GM18870 (cell line): ENCODE results near the gene GPS2.

Experiments used
- ATAC-seq: cut with Tn5 transposase; IDR thresholded peaks from one replicate; pipeline ENCODE4 v1.9.1; 2021; ENCODE audit warnings: moderate library complexity; ENCODE audit not compliant: unreplicated experiment

GPS2 gene

DNA sequence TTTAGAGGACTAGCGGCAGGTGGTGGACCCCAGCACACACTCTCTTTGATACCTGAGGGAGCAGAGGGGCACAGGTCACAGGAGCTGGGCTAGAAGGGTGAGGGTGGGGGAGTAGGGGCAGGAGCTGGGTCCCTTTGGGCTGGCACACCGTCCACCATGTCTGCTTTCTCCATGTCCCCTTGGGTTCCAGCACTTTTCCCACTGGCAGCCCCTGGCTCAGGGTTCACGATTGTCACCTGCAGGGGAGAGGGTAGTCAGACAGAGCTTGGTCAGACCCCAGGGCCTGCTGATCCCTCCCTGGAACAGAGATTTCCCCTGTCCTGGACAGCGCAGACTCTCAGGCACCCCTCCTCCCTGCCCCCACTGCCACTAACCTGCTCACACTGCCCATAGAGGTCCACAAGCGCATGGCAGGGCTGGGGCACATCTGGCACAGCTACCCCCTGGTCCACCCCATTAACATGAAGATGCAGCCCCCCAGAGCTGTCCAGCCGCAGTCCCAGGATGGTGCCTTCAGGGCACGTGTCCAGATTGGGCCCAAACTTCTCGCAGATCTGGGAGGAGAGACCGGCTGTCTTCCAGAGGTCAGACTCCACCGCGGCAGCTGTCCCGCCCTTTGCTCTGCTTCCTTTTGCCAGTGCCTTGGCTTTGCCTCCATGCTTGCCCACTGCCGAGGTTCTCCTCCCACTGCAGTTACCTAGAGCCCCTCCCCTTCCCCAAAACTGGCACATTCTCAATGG lies 3.1 kb upstream of the GPS2 start:
- no peak for ATAC-seq

DNA sequence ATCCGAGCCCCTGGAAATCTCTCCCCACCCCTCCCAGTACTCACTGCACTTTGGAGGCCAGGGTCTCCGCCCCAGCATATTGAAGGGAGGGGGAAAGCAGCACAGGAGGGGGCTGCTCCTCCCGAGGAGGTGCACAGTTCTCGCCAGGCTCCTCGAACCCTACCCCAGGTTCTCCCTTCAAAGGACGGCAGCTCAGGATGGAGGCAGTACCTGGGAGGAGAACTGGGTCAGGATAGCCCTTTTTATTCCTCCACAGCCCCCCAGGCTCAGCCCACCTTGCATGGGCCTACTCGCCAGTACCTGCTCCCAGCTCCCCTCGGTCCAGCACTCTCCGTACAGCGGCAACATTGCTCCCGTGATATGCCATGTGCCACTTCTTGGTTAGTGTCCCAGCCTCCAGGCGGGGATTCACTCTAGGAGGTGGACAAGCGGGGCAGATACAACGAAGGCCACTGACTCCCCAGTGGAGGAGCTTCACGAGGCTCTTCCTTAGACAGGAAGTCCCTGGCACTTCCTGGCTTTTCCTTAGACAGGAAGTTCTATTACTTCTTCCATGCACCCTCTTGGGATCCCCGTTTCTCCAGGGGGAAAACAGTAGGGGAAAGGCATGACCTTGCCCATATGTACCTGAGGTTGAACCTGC lies 2.1 kb upstream of the GPS2 start:
- no peak for ATAC-seq

GRCh38 chr17:7315570-7316235 lies 543 bp upstream of the GPS2 start:
- ATAC-seq = no peak

GRCh38 chr17:7313890-7314718 lies 1.1 kb downstream of the GPS2 start:
- ATAC-seq = no peak

DNA sequence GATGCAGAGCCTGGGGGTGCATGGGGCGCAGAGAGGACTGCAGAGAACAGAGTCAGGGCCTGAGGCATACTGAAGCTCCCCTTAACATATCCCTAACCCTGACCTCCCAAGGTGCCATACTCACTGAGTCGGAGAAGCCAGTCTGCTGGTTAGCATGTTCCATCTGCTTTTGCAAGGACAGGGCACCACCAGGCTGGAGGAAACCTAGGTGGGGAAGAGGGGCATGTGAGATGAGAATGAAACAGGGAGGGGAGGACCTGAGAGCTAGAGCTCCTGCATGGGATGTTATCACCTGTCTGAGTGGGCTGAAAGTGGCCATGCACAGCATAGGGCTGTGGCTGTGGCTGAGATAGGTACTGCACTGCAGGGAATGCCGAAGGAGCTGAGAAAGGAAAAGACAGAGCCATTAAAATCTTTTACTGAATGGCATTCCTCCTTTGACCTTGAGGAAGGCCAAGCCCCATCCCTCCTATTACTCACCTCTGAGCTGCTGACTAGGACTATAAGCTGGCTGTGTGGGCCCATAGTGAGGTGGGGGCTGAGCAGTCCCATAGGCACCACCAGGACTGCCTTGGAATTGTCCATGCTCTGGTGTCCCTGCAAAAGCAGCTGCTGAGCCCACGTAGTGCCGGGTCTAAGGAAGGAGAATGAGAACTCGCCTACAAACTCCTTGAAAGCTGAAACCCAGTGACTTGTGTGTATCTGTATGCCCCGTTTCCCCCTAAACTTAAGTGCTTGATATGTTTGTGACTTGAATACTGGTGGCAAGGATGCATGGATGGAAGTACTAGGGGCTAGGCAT lies 1.9 kb downstream of the GPS2 start:
- no peak for ATAC-seq

DNA sequence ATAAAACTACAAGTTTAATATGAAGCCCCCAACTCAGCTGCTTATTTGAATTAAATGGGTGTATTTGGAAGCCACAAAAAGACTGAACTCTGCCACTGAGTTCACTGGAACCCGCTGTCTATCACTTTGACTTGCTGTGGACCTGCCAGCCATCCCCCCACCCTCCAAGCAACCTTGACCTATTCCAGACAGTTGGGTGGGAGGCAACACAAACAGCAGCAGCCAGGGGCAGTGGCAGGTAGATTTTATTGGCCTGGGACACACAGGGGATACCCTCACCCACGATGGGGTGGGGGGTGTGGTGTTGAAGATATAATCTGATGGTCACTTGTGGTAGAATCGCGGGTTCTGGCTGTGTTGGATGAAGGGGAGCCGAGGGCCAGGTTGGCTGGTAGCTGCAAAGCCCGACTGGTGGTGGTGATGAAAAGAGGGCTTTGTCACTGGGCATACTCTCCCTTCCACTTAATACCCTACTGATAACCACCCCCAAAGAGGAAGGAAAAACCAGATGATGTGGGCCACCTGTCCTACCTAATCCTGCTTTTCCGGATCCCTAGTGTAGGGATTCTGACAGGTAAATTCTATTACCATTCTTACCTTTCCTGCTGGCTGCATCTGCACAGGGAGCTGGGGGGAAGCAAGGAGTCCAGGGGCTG lies 2.6 kb downstream of the GPS2 start:
- no peak for ATAC-seq

DNA sequence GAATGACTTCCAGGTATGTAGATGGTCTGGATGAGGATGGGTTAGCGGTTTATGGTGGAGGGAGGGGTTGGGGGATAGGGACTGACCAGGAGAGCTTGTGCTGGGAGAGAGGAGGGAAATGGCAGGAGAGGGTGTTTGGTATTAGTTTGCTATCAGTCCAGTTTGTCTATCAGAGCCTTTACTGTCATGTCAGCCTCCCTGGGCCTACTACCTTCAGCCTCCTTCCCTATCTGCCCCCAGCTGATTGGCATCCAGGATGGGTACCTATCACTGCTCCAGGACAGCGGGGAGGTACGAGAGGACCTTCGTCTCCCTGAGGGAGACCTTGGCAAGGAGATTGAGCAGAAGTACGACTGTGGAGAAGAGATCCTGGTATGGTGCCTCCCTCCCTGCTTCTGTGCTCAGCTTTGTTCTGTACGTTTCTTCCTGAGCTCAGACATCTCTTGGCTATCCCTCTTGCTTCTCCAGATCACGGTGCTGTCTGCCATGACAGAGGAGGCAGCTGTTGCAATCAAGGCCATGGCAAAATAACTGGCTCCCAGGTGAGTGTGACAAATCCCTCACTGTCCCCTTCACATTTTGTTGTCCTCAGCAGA lies 4.0 kb downstream of the GPS2 start:
- no peak for ATAC-seq

GRCh38 chr17:7309628-7310027 lies 5.5 kb downstream of the GPS2 start:
- no peak for ATAC-seq

GRCh38 chr17:7308625-7309433 lies 6.3 kb downstream of the GPS2 start:
- ATAC-seq = no peak

DNA sequence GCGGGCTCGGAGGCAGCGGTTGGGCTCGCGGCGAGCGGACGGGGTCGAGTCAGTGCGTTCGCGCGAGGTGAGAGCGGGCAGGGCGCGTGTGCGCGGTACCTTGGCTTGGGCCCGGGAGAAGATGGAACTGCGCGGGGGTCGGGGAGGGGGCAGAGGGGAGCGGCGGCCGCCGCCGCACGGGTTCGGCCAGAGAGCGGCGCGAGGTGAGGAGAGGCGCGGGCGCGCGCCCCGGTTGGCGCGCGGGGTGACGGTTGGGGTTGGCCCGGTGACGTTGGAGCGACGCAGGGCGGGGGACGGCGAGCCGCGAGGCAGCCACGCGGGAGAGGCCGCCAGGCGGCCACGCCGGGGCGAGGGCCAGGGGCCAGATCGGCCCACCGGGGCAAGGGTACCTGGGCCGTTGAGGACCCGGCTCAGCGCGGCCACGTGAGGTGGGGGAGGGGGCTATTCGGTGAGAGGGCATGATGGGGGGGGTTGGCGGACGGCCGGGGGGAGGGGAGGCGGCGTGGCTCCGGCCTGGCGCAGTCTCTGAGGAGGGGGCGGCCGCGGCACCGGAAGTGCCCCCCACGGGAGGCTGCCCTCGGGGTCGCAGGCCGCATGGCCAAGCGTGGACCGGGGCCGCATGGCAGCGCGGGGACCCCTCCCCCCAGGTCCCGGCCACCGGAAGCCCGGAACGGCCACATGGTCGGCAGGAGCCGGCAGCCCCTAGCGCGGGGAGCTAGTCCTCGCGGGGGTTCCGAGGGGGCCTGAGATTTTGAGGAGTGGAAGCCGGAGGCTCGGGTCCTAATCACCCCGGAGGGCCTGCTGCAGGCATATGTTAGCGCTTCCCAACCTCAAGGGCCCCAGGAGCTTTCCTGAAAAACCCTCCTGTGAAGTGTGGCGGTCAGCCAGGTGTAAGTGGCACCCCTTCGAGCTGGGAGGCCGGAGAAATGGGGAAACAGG lies 7.2 kb downstream of the GPS2 start:
- no peak for ATAC-seq

DNA sequence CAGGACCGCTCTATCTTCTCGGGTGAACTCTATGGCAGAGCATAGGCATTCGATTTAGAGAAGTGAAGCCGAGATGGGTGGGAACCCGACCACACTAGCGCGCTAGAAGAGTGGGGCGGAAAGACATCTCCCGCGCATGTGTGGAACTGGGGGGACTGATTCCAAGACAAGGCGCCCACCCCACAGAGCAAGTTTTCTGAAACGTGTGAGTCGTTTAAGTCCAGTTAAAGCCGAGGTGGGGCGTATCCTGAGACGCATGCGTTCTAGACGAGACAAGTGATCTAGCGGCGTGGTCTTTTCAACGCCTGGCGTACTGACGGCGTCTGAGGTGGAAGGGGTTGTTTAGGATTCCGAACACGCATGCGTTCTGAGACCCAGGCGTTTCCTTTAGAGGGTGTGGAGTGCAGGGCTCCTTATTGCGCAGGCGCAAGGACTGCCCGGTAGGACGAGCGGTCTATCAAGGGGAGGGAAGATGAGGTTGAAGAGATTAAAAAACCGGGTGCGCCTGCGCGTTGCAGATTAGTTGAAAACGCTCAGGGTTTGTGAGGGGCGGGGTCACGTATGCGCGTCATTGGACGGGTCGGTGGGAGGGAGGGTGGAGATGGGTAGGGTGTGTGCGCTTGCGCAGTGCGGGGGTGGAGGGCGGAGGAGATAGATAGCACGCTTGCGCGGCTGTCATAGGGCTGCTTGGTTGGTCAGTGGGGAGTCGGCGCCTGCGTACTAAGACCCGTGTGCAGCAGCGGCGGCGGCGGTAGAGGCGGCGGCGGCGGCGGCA lies 8.1 kb downstream of the GPS2 start, which contains the start of gene EIF5A:
EIF5A (plus strand) TSS at position 718 of the 775 bp plus-strand sequence. CDS start 2,008 bp downstream, outside the sequence.
- ATAC-seq = peak; percentile 73

- no peak for ATAC-seq
Observed at GRCh38 chr17:7304179-7304578, 11.0 kb downstream of the GPS2 start.

DNA sequence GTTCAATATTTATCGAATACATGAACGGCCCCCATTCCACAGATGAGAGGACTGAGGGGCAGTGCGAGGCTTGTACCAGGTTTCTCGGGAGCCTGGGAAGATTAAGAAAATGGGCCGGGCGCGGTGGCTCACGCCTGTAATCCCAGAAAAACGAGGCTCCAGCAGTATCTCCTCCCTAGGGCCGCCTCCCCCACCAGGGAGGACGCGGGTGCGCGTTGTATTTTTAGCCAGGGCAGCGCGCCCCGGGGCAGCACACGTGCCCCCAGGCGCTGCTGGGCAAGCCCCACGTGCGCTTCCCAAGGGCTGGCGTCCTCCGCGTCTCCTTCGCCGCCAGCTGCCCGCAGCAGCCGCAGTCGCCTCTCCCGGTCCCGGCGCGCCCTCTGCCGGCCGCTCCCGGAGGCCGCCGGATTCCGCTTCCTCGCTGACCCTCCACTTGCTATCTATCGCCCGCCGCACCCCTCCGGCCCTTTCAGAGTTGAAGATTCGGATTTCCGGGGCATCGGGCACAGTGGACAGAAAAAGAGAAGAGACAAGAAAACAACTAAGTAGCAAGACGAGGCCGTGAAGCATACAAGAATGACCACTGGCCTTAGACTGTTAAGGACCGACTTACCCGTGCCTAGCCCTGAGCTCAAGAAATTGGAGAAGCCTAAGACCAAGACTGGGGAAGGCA lies 18.8 kb downstream of the GPS2 start:
- ATAC-seq = no peak

DNA sequence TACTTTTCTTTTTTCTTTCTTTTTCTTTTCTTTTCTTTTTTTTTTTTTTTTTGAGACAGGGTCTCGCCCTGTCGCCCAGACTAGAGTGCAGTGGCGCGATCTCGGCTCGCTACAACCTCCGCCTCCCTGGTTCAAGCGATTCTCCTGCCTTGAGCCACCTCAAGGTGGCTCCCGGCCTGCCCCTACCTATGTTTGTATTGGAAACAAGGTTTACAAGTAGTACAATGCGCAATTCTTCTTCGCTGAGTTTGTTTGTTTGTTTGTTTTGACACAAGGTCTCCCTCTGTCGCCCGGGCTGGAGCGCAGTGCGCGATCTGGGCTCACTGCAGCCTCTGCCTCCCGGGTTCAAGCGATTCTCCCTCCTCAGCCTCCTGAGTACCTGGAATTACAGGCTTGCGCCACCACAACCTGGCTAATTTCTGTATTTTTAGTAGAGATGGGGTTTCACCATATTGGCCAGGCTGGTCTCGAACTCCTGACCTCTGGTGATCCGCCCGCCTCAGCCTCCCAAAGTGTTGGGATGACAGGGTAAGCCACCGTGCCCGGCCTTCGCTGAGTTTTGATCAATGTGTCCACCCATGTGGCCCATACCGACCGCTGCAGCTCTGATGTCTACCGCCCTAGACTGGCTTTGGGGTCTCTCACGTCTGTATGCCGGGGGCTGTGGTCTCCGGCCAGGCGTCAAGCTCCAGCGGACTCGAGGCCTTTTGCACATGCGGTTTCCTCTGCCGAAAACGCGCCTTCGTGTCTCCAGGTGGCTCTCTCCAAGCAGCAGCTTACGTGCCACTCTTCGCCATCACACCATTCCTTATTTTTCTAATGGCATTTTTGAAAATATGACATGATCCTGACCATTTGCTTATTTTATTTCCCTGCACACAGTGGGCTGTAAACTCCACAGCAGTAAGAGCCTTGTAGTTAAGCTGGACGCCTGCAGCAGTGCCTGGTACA lies 19.7 kb downstream of the GPS2 start:
- ATAC-seq = no peak

DNA sequence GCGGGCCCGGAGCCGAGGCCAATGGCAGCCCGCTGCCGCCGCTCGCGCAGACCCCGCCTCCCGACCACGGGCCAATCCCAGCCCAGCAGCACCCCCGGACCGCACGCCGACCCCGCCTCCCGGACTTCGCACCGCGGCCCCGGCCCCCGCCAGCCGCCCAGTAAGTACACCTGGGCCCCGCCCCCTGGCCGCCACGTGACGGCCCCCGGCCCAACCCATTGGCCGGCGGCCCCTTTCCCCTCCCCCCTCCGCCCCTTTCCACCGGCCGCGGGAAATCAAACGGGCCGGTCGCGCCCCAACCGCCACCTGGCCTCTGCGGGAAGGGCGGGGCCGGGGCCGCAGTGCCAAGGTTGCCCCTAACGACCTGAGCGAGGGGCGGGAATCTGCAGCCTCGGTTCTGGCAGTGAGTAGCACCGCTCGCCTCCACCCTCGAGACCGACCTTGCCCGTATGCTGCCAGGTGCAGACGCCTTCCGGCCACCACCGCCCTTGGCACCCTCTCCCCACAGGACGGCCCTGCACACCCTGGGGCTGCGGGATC lies 20.5 kb downstream of the GPS2 start, which contains the start of gene YBX2:
YBX2 (minus strand) TSS at position 26 of the 540 bp plus-strand sequence. CDS start 139 bp downstream, outside the sequence.
- ATAC-seq = no peak
